KOPT-K1 (cell line): ENCODE measurements around the gene CGB2.
"Not testable (repeated sequence)": the region's sequence is repeated elsewhere in the genome, so short reads cannot be mapped to it uniquely, and the experiment has no call there.

Experiments
- H3K27ac ChIP-seq: fragments of 200-600 bp; sonication (generic); 2 replicates; pipeline ENCODE4 v1.5.1; 2016; ENCODE audit warnings: antibody characterized with exemption, mild to moderate bottlenecking, low read depth, low read length; ENCODE audit not compliant: poor library complexity, severe bottlenecking
- H3K36me3 ChIP-seq: fragments of 200-600 bp; sonication (generic); 2 replicates; pipeline ENCODE4 v1.5.1; 2017; ENCODE audit warnings: antibody characterized with exemption, mild to moderate bottlenecking, low read length, moderate library complexity; ENCODE audit not compliant: insufficient read depth
- H3K9me3 ChIP-seq: fragments of 200-600 bp; sonication (generic); 2 replicates; pipeline ENCODE4 v1.5.1; 2017; ENCODE audit warnings: antibody characterized with exemption, low read length, mild to moderate bottlenecking; ENCODE audit not compliant: insufficient read depth, poor library complexity, severe bottlenecking

CGB2 gene

DNA sequence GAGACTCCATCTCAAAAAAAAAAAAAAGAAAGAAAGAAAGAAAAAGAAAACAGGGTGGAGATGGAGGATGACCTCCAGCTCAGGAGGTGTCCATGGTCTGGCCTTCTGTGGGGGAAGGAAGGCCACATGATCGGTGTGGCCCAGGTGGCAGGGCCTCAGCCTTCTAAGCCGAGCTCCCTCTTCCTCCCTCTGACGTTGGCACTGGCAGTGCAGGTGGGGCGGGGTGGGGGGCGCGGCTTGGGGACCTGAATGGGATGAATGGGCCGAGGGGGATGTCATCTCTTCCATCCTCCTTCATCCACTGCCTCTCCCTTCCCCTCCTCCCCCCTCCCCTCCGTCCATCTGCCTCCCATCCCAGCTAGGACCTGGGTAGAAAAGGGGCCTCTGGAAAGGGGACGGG, 8.0 kb downstream of the CGB2 start:
- H3K9me3 ChIP-seq, H3K27ac ChIP-seq, H3K36me3 ChIP-seq: not testable (repeated sequence)

DNA sequence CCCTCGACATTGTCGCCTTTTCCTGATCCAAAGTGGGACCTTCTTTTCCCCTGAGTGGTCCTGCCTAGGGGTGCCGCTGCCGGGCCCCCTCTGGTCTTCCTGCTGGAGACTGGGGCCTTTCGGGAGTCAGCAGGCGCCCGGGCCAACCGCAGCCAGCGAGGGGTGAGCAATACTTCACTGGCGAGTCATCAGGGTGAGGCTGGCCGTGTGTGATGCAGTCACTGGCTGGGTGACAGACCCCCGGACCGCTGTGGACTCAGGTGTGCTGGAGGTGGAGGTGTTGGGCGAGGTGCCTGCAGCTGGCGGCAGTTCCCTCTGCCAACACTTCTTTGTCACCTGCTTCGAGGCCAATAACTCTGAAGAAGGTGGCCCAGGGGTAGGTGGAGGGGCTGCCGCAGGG, 10.5 kb downstream of the CGB2 start:
- no peak overlapping the region for H3K27ac ChIP-seq
- H3K9me3 ChIP-seq = no peaks in the 10 kb centered on the region

DNA sequence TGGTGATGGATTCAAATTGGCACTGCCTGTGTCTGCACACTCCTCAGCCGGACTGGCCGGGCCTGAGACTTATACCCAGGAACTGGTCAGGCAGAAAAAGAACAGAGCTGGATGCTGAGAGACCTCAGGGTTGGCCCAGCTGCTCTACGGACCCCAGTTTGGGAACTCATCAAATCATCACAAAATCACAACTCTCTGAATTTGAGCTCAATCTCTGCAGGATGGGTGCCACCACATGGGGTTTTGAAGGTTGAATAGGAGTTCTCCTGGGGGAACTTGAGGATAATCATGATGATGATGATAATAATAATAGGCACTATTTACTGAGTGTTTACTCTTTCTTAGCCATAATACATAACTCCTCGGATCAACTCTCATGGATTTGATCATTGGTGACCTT, 11.0 kb downstream of the CGB2 start:
- not testable (repeated sequence) for H3K27ac ChIP-seq, H3K36me3 ChIP-seq, H3K9me3 ChIP-seq

More for the DNA sequence above, 10.5 kb downstream of the CGB2 start:
- H3K36me3 ChIP-seq = no peaks in the 10 kb centered on the region

DNA sequence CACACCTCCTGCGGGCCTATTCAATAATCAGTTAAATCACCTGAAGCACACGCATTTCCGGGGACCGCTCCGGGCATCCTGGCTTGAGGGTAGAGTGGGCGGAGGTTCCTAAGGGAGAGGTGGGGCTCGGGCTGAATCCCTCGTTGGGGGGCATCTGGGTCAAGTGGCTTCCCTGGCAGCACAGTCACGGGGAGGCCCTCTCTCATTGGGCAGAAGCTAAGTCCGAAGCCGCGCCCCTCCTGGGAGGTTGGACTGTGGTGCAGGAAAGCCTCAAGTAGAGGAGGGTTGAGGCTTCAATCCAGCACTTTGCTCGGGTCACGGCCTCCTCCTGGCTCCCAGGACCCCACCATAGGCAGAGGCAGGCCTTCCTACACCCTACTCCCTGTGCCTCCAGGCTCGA, 11.9 kb downstream of the CGB2 start, which contains the start of gene CGB5:
TSS of gene CGB5 (plus strand) at position 301 of the 400 bp plus-strand sequence. CDS start 362 bp downstream, outside the sequence.
- not testable (repeated sequence) for H3K9me3 ChIP-seq, H3K27ac ChIP-seq, H3K36me3 ChIP-seq

DNA sequence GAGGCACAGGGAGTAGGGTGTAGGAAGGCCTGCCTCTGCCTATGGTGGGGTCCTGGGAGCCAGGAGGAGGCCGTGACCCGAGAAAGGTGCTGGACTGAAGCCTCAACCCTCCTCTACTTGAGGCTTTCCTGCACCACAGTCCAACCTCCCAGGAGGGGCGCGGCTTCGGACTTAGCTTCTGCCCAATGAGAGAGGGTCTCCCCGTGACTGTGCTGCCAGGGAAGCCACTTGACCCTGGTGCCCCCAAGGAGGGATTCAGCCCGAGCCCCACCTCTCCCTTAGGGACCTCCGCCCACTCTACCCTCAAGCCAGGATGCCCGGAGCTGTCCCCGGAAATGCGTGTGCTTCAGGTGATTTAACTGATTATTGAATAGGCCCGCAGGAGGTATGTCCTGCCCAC, 17.3 kb downstream of the CGB2 start, which contains the start of gene CGB8:
TSS of gene CGB8 (minus strand) at position 101 of the 400 bp plus-strand sequence. CDS start 372 bp downstream, outside the sequence.
- H3K9me3 ChIP-seq, H3K27ac ChIP-seq, H3K36me3 ChIP-seq: not testable (repeated sequence)

DNA sequence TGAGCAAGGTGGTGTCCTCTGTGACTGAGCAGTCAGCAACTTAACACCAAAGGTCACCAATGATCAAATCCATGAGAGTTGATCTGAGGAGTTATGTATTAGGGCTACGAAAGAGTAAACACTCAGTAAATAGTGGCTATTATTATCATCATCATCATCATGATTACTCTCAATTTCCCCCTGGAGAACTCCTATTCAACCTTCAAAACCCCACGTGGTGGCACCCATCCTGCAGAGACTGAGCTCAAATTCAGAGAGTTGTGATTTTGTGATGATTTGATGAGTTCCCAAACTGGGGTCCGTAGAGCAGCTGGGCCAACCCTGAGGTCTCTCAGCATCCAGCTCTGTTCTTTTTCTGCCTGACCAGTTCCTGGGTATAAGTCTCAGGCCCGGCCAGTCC, 18.1 kb downstream of the CGB2 start:
- H3K36me3 ChIP-seq, H3K9me3 ChIP-seq, H3K27ac ChIP-seq: not testable (repeated sequence)

DNA sequence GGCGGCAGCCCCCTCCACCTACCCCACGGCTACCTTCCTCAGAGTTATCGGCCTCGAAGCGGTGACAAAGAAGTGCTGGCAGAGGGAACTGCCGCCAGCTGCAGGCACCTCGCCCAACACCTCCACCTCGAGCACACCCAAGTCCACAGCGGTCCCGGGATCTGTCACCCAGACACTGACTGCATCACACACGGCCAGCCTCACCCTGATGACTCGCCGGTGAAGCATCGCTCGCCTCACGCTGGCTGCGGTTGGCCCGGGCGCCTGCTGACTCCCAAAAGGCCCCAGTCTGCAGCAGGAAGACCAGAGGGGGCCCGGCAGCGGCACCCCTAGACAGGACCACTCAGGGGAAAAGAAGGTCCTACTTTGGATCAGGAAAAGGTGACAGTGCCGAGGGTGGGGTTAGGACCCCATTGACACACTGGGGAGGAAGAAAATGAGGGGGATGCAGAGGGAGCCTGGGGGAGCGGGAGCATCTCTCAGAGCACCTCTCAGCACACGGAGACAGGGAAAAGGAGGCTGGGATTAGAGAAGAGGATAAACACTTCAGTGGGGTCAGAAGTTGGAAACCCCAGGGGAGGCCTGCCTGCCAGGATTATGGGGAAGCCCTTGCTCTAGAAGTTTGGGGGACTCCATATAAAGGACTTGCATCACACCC, 18.8 kb downstream of the CGB2 start:
- not testable (repeated sequence) for H3K27ac ChIP-seq, H3K9me3 ChIP-seq, H3K36me3 ChIP-seq

DNA sequence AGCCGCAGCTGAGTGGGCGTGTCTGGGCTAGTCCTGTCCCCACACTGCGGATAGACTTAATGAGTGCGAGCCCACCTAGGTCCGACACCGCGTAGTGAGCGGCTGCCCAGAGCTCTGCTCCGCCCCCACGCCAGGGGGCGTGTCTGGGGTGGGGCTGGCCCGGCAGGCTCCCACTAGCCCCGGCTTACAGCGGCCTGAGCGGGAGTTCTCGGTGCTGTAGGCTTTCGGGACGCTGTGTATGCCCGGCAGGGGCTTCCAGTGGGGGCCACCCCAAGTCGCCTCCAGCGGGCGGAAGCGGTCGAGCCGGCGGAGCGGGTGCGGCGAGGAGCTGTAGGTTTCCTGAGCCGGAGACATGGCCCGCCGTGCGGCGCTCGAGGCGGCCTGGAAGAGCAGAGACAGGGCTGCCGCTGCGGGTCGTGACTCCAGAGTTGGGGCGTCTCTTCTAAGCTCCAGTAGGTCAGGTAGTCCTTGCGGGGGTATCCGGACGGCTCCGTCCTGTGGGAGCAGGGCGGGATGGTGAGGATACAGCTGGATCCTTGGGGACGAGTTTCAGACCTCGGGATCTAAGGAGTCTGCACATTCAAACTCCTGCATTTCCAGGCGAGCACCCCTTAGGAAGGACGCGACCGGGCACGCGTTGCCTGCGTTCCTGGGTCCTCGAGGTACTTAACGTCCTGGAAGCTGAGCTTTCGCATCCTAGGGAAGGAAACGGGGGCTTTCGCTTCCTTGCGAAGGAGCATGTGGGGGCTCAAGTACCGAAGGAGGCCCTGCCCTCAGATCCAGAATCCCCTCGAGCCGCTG, 24.6 kb downstream of the CGB2 start:
- Histone ChIP-seq H3K27ac (no peak overlapping the region), H3K9me3 (no peaks in the 10 kb centered on the region), H3K36me3 (no peaks in the 10 kb centered on the region)

DNA sequence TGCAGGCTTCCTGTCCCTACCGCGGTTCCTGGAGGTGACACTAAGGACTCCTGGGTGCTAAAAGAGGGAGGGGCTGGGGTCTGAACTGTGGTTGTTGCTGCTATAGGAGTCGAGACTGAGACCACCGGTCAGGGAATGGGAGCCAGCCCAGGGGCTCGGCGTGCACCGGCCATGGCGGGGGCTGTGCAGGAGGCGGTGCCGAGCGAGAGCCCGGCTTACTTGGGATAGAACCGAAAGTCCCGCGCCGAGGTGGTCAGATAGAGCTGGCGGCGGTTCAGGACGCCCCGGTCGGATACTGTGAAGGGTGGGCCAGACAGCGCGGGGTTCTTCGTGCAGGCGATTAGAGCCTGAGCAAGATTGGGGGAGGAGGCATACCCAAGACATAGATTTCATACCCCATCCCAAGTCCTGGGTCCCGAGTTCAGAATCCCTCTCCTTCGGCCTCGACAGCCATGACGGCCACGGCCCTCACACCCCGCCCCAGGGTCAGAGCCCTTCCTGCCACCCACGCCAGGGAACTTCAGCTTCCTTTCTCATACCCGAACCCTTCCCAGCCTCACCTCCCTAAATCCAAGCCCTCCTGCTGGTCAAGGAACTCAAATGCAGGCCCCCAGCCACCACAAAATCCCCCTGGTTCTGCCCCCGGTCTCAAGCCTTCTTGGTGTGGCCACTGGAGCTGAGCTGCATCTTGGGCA, 25.4 kb downstream of the CGB2 start:
- H3K9me3 ChIP-seq, H3K27ac ChIP-seq, H3K36me3 ChIP-seq: not testable (repeated sequence)

DNA sequence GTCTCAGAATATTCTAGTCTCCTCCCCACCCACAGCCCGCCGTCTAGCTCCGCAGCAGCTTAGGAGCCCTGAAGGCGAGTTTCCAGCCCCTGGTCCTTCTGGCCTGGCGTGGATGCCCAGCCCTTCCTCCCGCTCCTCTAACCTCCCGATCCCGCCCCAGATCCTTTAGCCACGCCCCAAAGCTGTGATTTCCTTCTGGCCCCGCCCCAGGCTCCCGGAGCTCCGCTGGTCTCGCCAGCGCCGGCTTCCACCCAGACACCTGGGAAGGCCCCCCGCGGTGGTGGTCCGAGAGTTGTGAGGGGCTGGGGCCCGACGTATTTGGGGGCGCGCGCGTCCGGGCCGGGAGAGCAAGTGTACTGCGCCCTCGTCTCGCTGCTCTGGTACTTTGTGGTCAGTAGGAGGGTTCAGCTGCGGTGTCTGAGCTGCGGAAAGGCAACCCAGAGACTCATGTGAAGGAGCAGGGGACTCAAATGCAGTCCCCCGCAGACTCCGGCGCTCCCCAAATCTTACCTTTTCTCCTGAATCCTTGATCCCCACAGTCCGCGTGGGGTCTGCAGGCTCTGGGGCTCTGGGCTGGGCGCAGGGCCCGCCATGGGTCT, 26.0 kb downstream of the CGB2 start, which contains the start of gene CGB7:
TSS of gene CGB7 (minus strand) at position 114 of the 599 bp plus-strand sequence. CDS start 2,374 bp downstream, outside the sequence.
- Histone ChIP-seq H3K9me3 (no peaks in the 10 kb centered on the region), H3K36me3 (no peaks in the 10 kb centered on the region), H3K27ac (no peak within 1 kb of the TSS)

DNA sequence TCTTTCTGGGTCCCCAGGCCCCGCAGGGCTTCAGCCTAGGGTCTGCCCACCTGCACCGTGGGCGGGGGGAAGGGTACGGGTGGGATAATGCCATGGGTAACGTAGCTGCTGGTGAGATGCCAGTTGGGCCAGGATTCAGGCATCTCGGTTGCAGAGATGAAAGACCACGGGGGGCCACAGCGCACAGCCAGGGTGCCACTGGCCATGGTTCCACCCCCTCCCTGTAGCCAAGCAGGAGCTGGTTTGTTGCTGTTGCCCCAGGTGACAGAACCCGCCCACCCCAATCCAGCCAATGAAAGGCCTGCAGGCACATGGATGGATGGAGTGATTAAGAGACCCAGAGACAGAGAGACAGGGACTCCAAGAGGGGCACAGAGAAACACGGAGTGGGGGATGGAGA, 26.9 kb downstream of the CGB2 start:
- no peaks in the 10 kb centered on the region for H3K9me3 ChIP-seq
- H3K27ac ChIP-seq = no peak overlapping the region
- no peaks in the 10 kb centered on the region for H3K36me3 ChIP-seq

DNA sequence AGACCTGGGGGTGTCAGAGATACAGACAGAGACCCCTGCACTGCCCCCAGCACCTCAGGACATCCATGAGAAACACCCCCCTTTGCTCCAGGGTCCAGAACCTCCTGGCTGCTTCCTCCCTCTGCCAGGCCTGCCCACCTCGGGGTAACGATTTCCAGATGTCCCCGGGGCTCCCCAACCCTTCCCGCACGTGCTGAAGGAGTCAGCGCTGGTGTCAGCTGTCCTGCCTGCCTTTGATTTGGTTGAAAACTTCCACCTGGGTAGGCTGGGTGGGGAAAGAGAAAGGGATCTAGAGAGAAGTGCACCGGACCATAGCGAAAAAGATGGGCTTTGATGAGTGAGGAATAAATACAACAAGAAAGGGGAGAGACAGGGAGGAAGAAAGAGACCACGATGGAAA, 27.4 kb downstream of the CGB2 start:
- Histone ChIP-seq H3K27ac (no peak overlapping the region), H3K36me3 (no peaks in the 10 kb centered on the region), H3K9me3 (no peaks in the 10 kb centered on the region)

DNA sequence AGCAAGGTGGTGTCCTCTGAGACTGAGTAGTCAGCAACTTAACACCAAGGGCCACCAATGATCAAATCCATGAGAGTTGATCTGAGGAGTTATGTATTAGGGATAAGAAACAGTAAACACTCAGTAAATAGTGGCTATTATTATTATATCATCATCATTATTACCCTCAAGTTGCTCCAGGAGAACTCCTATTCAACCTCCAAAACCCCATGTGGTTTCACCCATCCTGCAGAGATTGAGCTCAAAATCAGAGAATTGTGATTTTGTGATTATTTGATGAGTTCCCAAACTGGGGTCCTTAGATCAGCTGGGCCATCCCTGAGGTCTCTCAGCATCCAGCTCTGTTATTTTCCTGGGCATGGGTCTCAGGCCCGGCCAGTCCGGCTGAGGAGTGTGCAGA, 29.3 kb downstream of the CGB2 start:
- H3K36me3 ChIP-seq = no peaks in the 10 kb centered on the region
- H3K27ac ChIP-seq = no peak overlapping the region
- no peaks in the 10 kb centered on the region for H3K9me3 ChIP-seq

DNA sequence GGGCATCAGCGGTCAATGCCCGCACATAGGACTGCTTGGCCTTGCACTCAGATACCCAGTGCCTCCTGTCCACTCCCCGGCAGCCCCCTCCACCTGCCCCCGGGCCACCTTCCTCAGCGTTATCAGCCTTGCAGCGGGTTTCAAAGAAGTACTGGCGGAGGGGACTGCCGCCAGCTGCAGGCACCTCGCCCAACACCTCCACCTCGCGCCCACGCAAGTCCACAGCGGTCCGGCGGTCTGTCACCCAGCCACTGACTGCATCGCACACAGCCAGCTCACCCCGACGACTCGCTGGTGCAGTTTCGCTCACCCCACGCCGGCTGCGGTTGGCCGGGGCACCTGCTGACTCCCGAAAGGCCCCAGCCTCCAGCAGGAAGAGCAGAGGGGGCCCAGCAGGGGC, 29.8 kb downstream of the CGB2 start:
- Histone ChIP-seq H3K36me3 (no peaks in the 10 kb centered on the region), H3K27ac (no peak overlapping the region), H3K9me3 (no peaks in the 10 kb centered on the region)

DNA sequence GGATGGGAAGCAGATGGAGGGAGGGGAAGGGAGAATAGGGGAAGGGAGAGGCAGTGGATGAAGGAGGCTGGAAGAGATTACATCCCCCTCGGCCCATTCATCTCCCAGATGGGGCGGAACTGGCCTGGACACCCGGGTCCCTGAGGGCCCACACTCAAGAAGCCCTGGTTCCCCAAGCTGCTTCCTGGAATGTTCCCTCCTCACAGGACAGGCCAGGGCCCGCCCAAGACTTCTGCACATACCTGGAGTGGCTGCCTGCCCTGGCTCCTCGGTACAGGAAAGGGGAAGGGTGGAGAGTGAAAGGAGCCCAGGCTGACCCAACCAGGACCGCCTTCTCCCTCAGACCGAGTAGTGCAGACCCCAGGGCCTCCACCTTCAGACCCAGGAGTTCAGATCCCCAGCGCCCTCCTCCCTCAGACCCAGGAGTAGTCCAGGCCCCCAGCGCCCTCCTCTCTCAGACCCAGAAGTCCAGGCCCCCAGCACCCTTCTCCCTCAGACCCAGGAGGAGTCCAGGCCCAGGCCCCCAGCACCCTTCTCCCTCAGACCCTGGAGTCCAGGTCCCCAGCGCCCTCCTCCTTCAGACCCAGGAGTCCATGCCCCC, 32.4 kb downstream of the CGB2 start:
- Histone ChIP-seq H3K9me3 (no peaks in the 10 kb centered on the region), H3K27ac (no peak overlapping the region), H3K36me3 (no peaks in the 10 kb centered on the region)
